Mesenchymal stem cell (in vitro differentiated cells and primary cell): Measurements from ENCODE around the gene CCDC187.
"Not testable (repeated sequence)": the region's sequence is repeated elsewhere in the genome, so short reads cannot be mapped to it uniquely, and the experiment has no call there.

Experiments
- DNase-seq: peaks from one replicate; pipeline ENCODE4 v3.0.0-alpha.2; 2013
- H2AFZ ChIP-seq: one replicate; pipeline ENCODE4 v1.6.1; 2013; ENCODE audit warnings: low read depth, mild to moderate bottlenecking, control low read depth, inconsistent platforms, low read length, moderate library complexity
- H2AK5ac ChIP-seq: 2 replicates; pipeline ENCODE4 v1.6.1; 2013; ENCODE audit warnings: low read length, moderate library complexity, mild to moderate bottlenecking, inconsistent platforms; ENCODE audit not compliant: severe bottlenecking
- H2BK120ac ChIP-seq: one replicate; pipeline ENCODE4 v1.6.1; 2013; ENCODE audit warnings: low read depth, mild to moderate bottlenecking, inconsistent platforms, low read length, moderate library complexity
- H2BK12ac ChIP-seq, 2 experiments: one replicate each; pipeline ENCODE4 v1.6.1; 2013; ENCODE audit warnings: inconsistent platforms in 2 of 2, low read length in 2 of 2, mild to moderate bottlenecking in 2 of 2, moderate library complexity in 2 of 2, control low read depth in 1 of 2
- H2BK15ac ChIP-seq: one replicate; pipeline ENCODE4 v1.6.1; 2013; ENCODE audit warnings: mild to moderate bottlenecking, low read depth, inconsistent platforms; ENCODE audit not compliant: poor library complexity, severe bottlenecking
- H2BK5ac ChIP-seq: 2 replicates; pipeline ENCODE4 v1.6.1; 2013; ENCODE audit warnings: low read depth, mild to moderate bottlenecking, low read length, control low read depth, inconsistent platforms; ENCODE audit not compliant: poor library complexity, severe bottlenecking
- H3K14ac ChIP-seq, 2 experiments: one replicate each; pipeline ENCODE4 v1.6.1; 2013; ENCODE audit warnings: inconsistent platforms in 2 of 2, low read length in 2 of 2, control low read depth in 1 of 2, mild to moderate bottlenecking in 1 of 2, moderate library complexity in 1 of 2
- H3K18ac ChIP-seq, 2 experiments: one replicate each; pipeline ENCODE4 v1.6.1; 2013; ENCODE audit warnings: inconsistent platforms in 2 of 2, low read length in 2 of 2, control low read depth in 1 of 2, low read depth in 1 of 2, mild to moderate bottlenecking in 1 of 2
- H3K23ac ChIP-seq, 2 experiments: one replicate each; pipeline ENCODE4 v1.6.1; 2013; ENCODE audit warnings: inconsistent platforms in 2 of 2, low read length in 2 of 2, mild to moderate bottlenecking in 2 of 2, moderate library complexity in 2 of 2, control low read depth in 1 of 2
- H3K27ac ChIP-seq: 2 replicates; pipeline ENCODE4 v1.5.1; 2013; ENCODE audit warnings: mild to moderate bottlenecking, moderate library complexity, low read length, control low read depth, inconsistent platforms; ENCODE audit not compliant: poor library complexity, severe bottlenecking
- H3K27me3 ChIP-seq, 2 experiments: 2 replicates each; pipeline versions ENCODE4 v1.6.1 to v1.7.0; 2013; ENCODE audit warnings: low read length in 2 of 2, mild to moderate bottlenecking in 2 of 2, moderate library complexity in 2 of 2, control low read depth in 1 of 2, inconsistent platforms in 1 of 2; ENCODE audit not compliant: control insufficient read depth in 1 of 2, insufficient read depth in 1 of 2
- H3K36me3 ChIP-seq, 2 experiments: 2 replicates each; pipeline versions ENCODE4 v1.6.1 to v1.7.0; 2013; ENCODE audit warnings: low read length in 2 of 2, control low read depth in 1 of 2, inconsistent platforms in 1 of 2, low read depth in 1 of 2, mild to moderate bottlenecking in 1 of 2; ENCODE audit not compliant: insufficient read depth in 2 of 2, control insufficient read depth in 1 of 2
- H3K4ac ChIP-seq, 2 experiments: one replicate each; pipeline ENCODE4 v1.6.1; 2013; ENCODE audit warnings: inconsistent platforms in 2 of 2, low read length in 2 of 2, mild to moderate bottlenecking in 2 of 2, moderate library complexity in 2 of 2, control low read depth in 1 of 2, low read depth in 1 of 2
- H3K4me1 ChIP-seq: 2 replicates; pipeline ENCODE4 v1.6.1; 2013; ENCODE audit warnings: low read depth, low read length, control low read depth; ENCODE audit not compliant: control insufficient read depth, insufficient read depth
- H3K4me2 ChIP-seq: 2 replicates; pipeline ENCODE4 v1.6.1; 2013; ENCODE audit warnings: low read length, mild to moderate bottlenecking, inconsistent platforms; ENCODE audit not compliant: poor library complexity, severe bottlenecking
- H3K4me3 ChIP-seq, 2 experiments: 2 replicates each; pipeline versions ENCODE4 v1.5.1 to v1.7.0; 2013; ENCODE audit warnings: low read length in 2 of 2, mild to moderate bottlenecking in 2 of 2, control low read depth in 1 of 2, low read depth in 1 of 2; ENCODE audit not compliant: insufficient read depth in 1 of 2
- H3K79me1 ChIP-seq: replicated peaks from 2 replicates; pipeline ENCODE4 v1.6.1; 2013; ENCODE audit warnings: mild to moderate bottlenecking, control low read depth, low read length, inconsistent platforms; ENCODE audit not compliant: poor library complexity, severe bottlenecking
- H3K9ac ChIP-seq: 2 replicates; pipeline ENCODE4 v1.7.0; 2013; ENCODE audit warnings: mild to moderate bottlenecking, low read length, moderate library complexity
- H3K9me3 ChIP-seq: 2 replicates; pipeline ENCODE4 v1.7.0; 2013; ENCODE audit warnings: mild to moderate bottlenecking, low read length; ENCODE audit not compliant: control insufficient read depth
- H4K8ac ChIP-seq: one replicate; pipeline ENCODE4 v1.6.1; 2013; ENCODE audit warnings: inconsistent platforms, mild to moderate bottlenecking, low read length, moderate library complexity
- H4K91ac ChIP-seq: one replicate; pipeline ENCODE4 v1.6.1; 2013; ENCODE audit warnings: mild to moderate bottlenecking, low read length, inconsistent platforms
- WGBS: methylation state at CpG from one replicate; pipeline ENCODE4 v1.1.7; 2013; ENCODE audit warnings: mixed read lengths; 5-methylcytosine and 5-hydroxymethylcytosine counted together

Gene CCDC187

GRCh38 chr9:136236471-136237410 is 67.2 kb downstream of the CCDC187 start:
- H3K4me2 ChIP-seq, H2BK12ac ChIP-seq, H4K8ac ChIP-seq, H3K4me1 ChIP-seq, H3K4ac ChIP-seq, H2BK120ac ChIP-seq, H2AFZ ChIP-seq, H3K9me3 ChIP-seq, H2BK15ac ChIP-seq, H2AK5ac ChIP-seq, H3K23ac ChIP-seq, H2BK5ac ChIP-seq, H3K4me3 ChIP-seq, H3K27me3 ChIP-seq, H3K9ac ChIP-seq, H4K91ac ChIP-seq, DNase-seq, H3K27ac ChIP-seq, H3K18ac ChIP-seq, H3K14ac ChIP-seq: not testable (repeated sequence)
- 97% methylated on average over 43 of the region's 43 CpGs for WGBS
- peaks cover 4 to 51% of the 10 kb centered on the region in 2 experiments for H3K36me3 ChIP-seq
- H3K79me1 ChIP-seq, result peaks cover 64% of the 10 kb centered on the region

GRCh38 chr9:136235709-136236455 is 68.0 kb downstream of the CCDC187 start:
- no peak overlapping the region for H2BK12ac ChIP-seq
- no peak overlapping the region for H4K8ac ChIP-seq
- H3K9me3 ChIP-seq, result no peaks in the 10 kb centered on the region
- no peaks in the 10 kb centered on the region for H3K27me3 ChIP-seq
- no peak overlapping the region for H2BK120ac ChIP-seq
- H2BK15ac ChIP-seq, result no peak overlapping the region
- no peak for DNase-seq
- no peak overlapping the region for H2AK5ac ChIP-seq
- H2AFZ ChIP-seq, result no peak overlapping the region
- H4K91ac ChIP-seq, result no peak overlapping the region
- H3K4me1 ChIP-seq, result peaks cover 5% of the 10 kb centered on the region
- H3K27ac ChIP-seq, result no peak overlapping the region
- H3K9ac ChIP-seq, result no peak overlapping the region
- peaks cover 4 to 47% of the 10 kb centered on the region in 2 experiments for H3K36me3 ChIP-seq
- H2BK5ac ChIP-seq, result no peak overlapping the region
- no peak overlapping the region for H3K4me3 ChIP-seq
- no peak overlapping the region for H3K23ac ChIP-seq
- no peak overlapping the region for H3K14ac ChIP-seq
- peaks cover 62% of the 10 kb centered on the region for H3K79me1 ChIP-seq
- H3K4me2 ChIP-seq, result no peak overlapping the region
- no peak overlapping the region for H3K4ac ChIP-seq
- WGBS, result 96% methylated on average over 27 of the region's 27 CpGs
- no peak overlapping the region for H3K18ac ChIP-seq

DNA sequence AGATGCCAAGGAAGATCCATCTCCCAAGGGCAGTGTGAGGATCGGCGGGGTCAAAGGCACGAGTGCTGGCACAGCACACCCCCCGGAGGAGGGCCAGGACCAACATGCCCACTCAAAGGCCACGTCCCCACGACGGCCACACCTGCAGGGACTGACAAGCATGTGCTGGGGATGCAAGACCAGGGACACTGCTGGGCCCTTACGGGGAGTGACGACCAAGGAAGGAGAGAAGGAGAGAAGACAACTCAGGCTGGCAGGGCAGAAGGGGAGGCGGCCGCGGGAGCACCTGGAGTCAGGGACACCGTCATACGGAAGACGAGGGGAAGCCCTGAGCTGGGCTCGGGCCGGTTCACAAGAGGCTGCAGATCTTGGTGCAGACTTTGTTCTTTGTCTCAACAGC is 68.7 kb downstream of the CCDC187 start:
- H3K18ac ChIP-seq, result no peak overlapping the region
- H4K91ac ChIP-seq, result no peak overlapping the region
- no peak overlapping the region for H4K8ac ChIP-seq
- H2BK12ac ChIP-seq, result no peak overlapping the region
- H3K4me1 ChIP-seq, result peaks cover 5% of the 10 kb centered on the region
- H2BK5ac ChIP-seq, result no peak overlapping the region
- no peak overlapping the region for H2AFZ ChIP-seq
- no peak overlapping the region for H2BK15ac ChIP-seq
- no peak overlapping the region for H3K4me3 ChIP-seq
- WGBS, result 98% methylated on average over 17 of the region's 17 CpGs
- H3K9me3 ChIP-seq, result no peaks in the 10 kb centered on the region
- no peak overlapping the region for H3K23ac ChIP-seq
- no peaks in the 10 kb centered on the region for H3K27me3 ChIP-seq
- H2BK120ac ChIP-seq, result no peak overlapping the region
- H3K4me2 ChIP-seq, result no peak overlapping the region
- peaks cover 4 to 43% of the 10 kb centered on the region in 2 experiments for H3K36me3 ChIP-seq
- H3K14ac ChIP-seq, result no peak overlapping the region
- H3K27ac ChIP-seq, result no peak overlapping the region
- H3K4ac ChIP-seq, result no peak overlapping the region
- no peak for DNase-seq
- H3K79me1 ChIP-seq, result peaks cover 63% of the 10 kb centered on the region
- H2AK5ac ChIP-seq, result no peak overlapping the region
- H3K9ac ChIP-seq, result no peak overlapping the region

GRCh38 chr9:136234597-136234996 is 69.3 kb downstream of the CCDC187 start:
- Histone ChIP-seq H3K9ac (no peak overlapping the region), H2BK120ac (no peak overlapping the region), H3K4me3 (no peak overlapping the region), H4K91ac (no peak overlapping the region), H2BK5ac (no peak overlapping the region), H4K8ac (no peak overlapping the region), H3K23ac (no peak overlapping the region), H3K4me1 (peaks cover 5% of the 10 kb centered on the region), H2AK5ac (no peak overlapping the region), H2BK15ac (no peak overlapping the region), H3K14ac (no peak overlapping the region), H3K36me3 (peaks cover 4 to 43% of the 10 kb centered on the region in 2 experiments), H3K27me3 (no peaks in the 10 kb centered on the region), H3K4ac (no peak overlapping the region), H2AFZ (no peak overlapping the region), H2BK12ac (no peak overlapping the region), H3K9me3 (no peaks in the 10 kb centered on the region), H3K4me2 (no peak overlapping the region), H3K27ac (no peak overlapping the region), H3K18ac (no peak overlapping the region), H3K79me1 (peaks cover 62% of the 10 kb centered on the region)
- 97% methylated on average over 21 of the region's 21 CpGs for WGBS
- no peak for DNase-seq
